OCI-LY3 (cell line): ENCODE results near the gene NXPE2.

ENCODE experiments used
- CTCF ChIP-seq: fragments of 200-600, 300-600 bp; sonication (generic); IDR thresholded peaks from 2 replicates; pipeline ENCODE4 v1.5.1; 2014; ENCODE audit warnings: antibody characterized with exemption, low read length, low read depth
- EZH2phosphoT487 ChIP-seq: fragments of 200-600 bp; shearing (Covaris generic); IDR thresholded peaks from 2 replicates; pipeline ENCODE4 v1.6.1; 2018; ENCODE audit warnings: antibody characterized with exemption, mixed run types, low read depth

- TF ChIP-seq EZH2phosphoT487 (no peak), CTCF (no peak)
Observed at GRCh38 chr11:114719562-114719961, 41.2 kb downstream of the NXPE2 start.
